ENCODE measurements around the gene MRPL20. TPM values are rescaled to one million over a fixed set of nuclear protein-coding genes. Genes with fewer than 3 reads are reported as not detected.
"Not testable (repeated sequence)": the region's sequence is repeated elsewhere in the genome, so short reads cannot be mapped to it uniquely, and the experiment has no call there.

The MRPL20 gene
- total RNA-seq, 1 experiment from 2014 or later = 267 TPM

GRCh38 chr1:1425753-1426495, 18.8 kb upstream of the MRPL20 start:
- DNase-seq = peak; percentile 92
- peak overlapping the region; percentile 5; the same call in 1 of the 2 replicates for H3K4me3 ChIP-seq (ENCODE audit: insufficient read depth, low read depth, low read length)
- H3K27me3 ChIP-seq (ENCODE audit: control insufficient read depth, insufficient read depth, low read length) = no peaks in the 10 kb centered on the region
- no peaks in the 10 kb centered on the region for H3K36me3 ChIP-seq (replicated peaks; ENCODE audit: control insufficient read depth, insufficient read depth, low read length)

GRCh38 chr1:1425426-1425752, 18.3 kb upstream of the MRPL20 start:
- Histone ChIP-seq H3K36me3 (replicated peaks; ENCODE audit: control insufficient read depth, insufficient read depth, low read length) (no peaks in the 10 kb centered on the region), H3K4me3 (ENCODE audit: insufficient read depth, low read depth, low read length) (no peak overlapping the region), H3K27me3 (ENCODE audit: control insufficient read depth, insufficient read depth, low read length) (no peaks in the 10 kb centered on the region)
- no peak for DNase-seq

- Histone ChIP-seq H3K36me3 (replicated peaks; ENCODE audit: control insufficient read depth, insufficient read depth, low read length) (no peaks in the 10 kb centered on the region), H3K4me3 (ENCODE audit: insufficient read depth, low read depth, low read length) (no peak overlapping the region), H3K27me3 (ENCODE audit: control insufficient read depth, insufficient read depth, low read length) (no peaks in the 10 kb centered on the region)
- DNase-seq = peak; percentile 16
Observed at GRCh38 chr1:1424707-1425106, 17.6 kb upstream of the MRPL20 start.

GRCh38 chr1:1423245-1423597, 16.1 kb upstream of the MRPL20 start:
- Histone ChIP-seq H3K27me3 (ENCODE audit: control insufficient read depth, insufficient read depth, low read length) (no peaks in the 10 kb centered on the region), H3K4me3 (ENCODE audit: insufficient read depth, low read depth, low read length) (no peak overlapping the region), H3K36me3 (replicated peaks; ENCODE audit: control insufficient read depth, insufficient read depth, low read length) (no peaks in the 10 kb centered on the region)
- DNase-seq = no peak

DNA sequence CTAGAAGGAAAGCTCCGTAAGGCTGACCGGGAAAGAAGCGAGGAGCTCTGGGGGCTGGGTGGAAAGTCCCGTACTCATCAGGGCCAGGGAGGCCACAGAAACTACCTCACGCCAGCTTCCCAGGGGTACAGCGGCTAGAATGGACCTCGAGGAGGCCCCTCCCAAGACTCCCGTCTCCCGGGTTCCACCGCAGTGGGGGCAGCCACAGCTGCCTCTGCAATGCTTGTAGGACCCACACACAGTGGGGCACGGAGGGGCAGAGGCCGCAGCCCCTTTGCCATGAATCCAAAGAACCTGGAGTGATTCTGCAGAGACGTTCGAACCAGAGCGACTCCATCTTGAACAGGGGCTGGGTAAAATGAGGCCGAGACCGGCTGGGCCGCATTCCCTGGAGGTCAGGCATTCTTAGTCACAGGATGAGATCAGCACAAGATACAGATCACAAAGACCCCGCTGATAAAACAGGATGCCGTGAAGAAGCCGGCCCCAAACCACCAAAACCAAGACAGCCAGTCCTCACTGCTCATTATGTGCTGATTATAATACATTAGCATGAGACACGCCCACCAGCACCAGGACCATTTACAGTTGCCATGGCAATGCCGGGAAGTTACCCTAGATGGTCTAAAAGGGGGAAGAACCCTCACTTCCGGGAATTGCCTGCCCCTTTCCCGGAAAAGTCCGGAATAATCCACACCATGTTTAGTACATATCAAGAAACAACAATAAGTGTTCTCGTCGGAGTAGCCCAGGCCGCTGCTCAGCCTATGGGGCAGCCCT, 15.6 kb upstream of the MRPL20 start:
- peak; percentile 60 for DNase-seq
- H3K4me3 ChIP-seq (ENCODE audit: insufficient read depth, low read depth, low read length) = no peak overlapping the region
- no peaks in the 10 kb centered on the region for H3K36me3 ChIP-seq (replicated peaks; ENCODE audit: control insufficient read depth, insufficient read depth, low read length)
- no peaks in the 10 kb centered on the region for H3K27me3 ChIP-seq (ENCODE audit: control insufficient read depth, insufficient read depth, low read length)

GRCh38 chr1:1421907-1422464, 14.9 kb upstream of the MRPL20 start:
- peak; percentile 69 for DNase-seq
- Histone ChIP-seq H3K27me3 (ENCODE audit: control insufficient read depth, insufficient read depth, low read length) (no peaks in the 10 kb centered on the region), H3K36me3 (replicated peaks; ENCODE audit: control insufficient read depth, insufficient read depth, low read length) (no peaks in the 10 kb centered on the region), H3K4me3 (ENCODE audit: insufficient read depth, low read depth, low read length) (no peak overlapping the region)

DNA sequence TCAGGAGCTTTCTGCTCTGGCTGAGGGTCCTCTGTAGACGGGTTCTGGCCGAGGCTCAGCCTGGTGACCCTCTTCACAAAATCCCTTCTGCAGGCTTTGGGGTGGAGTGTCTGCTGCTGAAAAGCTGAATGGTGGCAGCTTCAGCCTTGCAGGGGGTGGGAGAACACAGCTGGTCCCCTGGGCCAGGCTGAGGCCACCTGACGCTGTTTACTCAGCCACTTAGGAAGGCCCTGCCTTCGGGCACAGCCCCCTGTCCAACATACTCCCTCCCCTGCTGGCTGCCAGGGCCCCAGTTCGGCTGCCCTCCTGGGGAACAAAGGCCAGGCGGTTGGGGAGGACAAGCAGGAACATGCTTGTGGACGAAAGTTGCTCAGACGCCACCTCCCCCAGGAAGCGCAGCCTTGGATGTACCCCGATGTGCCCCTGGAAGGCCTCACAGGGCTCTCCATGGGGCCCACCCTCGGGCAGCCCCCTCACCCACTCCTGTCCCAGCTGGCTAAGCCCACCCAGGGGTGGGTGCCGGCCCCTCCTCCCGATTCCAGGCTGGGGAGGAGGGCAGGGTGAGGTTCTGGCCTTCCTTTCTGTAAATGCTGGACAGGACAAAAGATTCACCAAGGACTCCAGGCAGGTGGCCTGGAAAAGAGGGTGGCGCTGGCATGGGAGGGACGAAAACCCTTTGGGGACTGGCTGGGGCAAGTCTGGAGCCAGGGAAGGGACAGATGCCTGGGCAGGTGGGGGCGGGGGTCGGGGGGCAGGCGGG, 14.2 kb upstream of the MRPL20 start, which contains the start of gene ANKRD65:
Gene ANKRD65, minus strand, starts transcription at position 130 of the 760 bp plus-strand sequence. CDS start 271 bp downstream, outside the sequence.
- DNase-seq = peak; percentile 66

DNA sequence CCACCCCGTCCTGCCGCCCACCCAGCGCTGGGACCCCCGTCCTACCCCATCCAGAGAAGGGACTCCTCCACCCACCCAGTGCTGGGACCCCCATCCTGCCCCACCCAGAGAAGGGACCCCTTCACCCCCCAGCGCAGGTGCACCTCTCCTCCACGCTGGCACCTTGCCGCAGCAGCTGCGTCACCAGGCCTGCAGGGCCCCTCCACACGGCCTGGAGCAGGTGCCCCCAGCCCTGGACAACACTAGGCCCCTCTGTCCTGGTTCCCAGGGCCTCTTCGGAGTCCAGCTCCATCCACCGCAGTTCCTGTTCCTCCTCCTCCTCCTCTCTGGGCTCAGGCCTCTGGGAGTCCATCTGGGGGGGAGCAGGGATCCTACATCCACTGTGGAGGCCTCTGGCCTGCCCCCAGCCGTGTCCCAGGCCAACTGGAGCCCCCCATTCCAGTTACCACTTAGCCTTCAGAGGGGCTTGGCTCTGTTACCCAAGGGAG, 13.6 kb upstream of the MRPL20 start:
- Histone ChIP-seq H3K4me3 (ENCODE audit: insufficient read depth, low read depth, low read length) (no peak overlapping the region), H3K36me3 (replicated peaks; ENCODE audit: control insufficient read depth, insufficient read depth, low read length) (no peaks in the 10 kb centered on the region), H3K27me3 (ENCODE audit: control insufficient read depth, insufficient read depth, low read length) (no peaks in the 10 kb centered on the region)
- peak; percentile 59 for DNase-seq

More for the DNA sequence above, 14.2 kb upstream of the MRPL20 start, which contains the start of gene ANKRD65:
- H3K27me3 ChIP-seq (ENCODE audit: control insufficient read depth, insufficient read depth, low read length) = no peaks in the 10 kb centered on the region
- H3K4me3 ChIP-seq (ENCODE audit: insufficient read depth, low read depth, low read length) = no peak within 1 kb of the TSS
- no peaks in the 10 kb centered on the region for H3K36me3 ChIP-seq (replicated peaks; ENCODE audit: control insufficient read depth, insufficient read depth, low read length)

GRCh38 chr1:1419813-1420653, 12.9 kb upstream of the MRPL20 start:
- DNase-seq = peak; percentile 69
- no peak overlapping the region for H3K4me3 ChIP-seq (ENCODE audit: insufficient read depth, low read depth, low read length)
- no peaks in the 10 kb centered on the region for H3K36me3 ChIP-seq (replicated peaks; ENCODE audit: control insufficient read depth, insufficient read depth, low read length)
- no peaks in the 10 kb centered on the region for H3K27me3 ChIP-seq (ENCODE audit: control insufficient read depth, insufficient read depth, low read length)

GRCh38 chr1:1419363-1419812, 12.3 kb upstream of the MRPL20 start:
- H3K4me3 ChIP-seq (ENCODE audit: insufficient read depth, low read depth, low read length) = no peak overlapping the region
- no peaks in the 10 kb centered on the region for H3K36me3 ChIP-seq (replicated peaks; ENCODE audit: control insufficient read depth, insufficient read depth, low read length)
- peak; percentile 53 for DNase-seq
- H3K27me3 ChIP-seq (ENCODE audit: control insufficient read depth, insufficient read depth, low read length) = no peaks in the 10 kb centered on the region

- H3K36me3 ChIP-seq (replicated peaks; ENCODE audit: control insufficient read depth, insufficient read depth, low read length) = no peaks in the 10 kb centered on the region
- H3K27me3 ChIP-seq (ENCODE audit: control insufficient read depth, insufficient read depth, low read length) = no peaks in the 10 kb centered on the region
- H3K4me3 ChIP-seq (ENCODE audit: insufficient read depth, low read depth, low read length) = no peak overlapping the region
- peak; percentile 53 for DNase-seq
Observed at GRCh38 chr1:1418464-1419362, 11.6 kb upstream of the MRPL20 start.

GRCh38 chr1:1417825-1418463, 10.9 kb upstream of the MRPL20 start:
- not testable (repeated sequence) for DNase-seq; H3K36me3 ChIP-seq (replicated peaks; ENCODE audit: control insufficient read depth, insufficient read depth, low read length); H3K4me3 ChIP-seq (ENCODE audit: insufficient read depth, low read depth, low read length); H3K27me3 ChIP-seq (ENCODE audit: control insufficient read depth, insufficient read depth, low read length)

Data from H7 (cell line).